NCI-H2107 treated with DMSO at 0.1 percent for 48 hours (cell line): ENCODE results near the gene PDE3A.
"Not testable (repeated sequence)": the region's sequence is repeated elsewhere in the genome, so short reads cannot be mapped to it uniquely, and the experiment has no call there.

ENCODE experiments used
- DNase-seq: peaks from one replicate; lab custom pipeline; 2025; ENCODE audit not compliant: unreplicated experiment; lab: John Stamatoyannopoulos, UW

Gene PDE3A

DNA sequence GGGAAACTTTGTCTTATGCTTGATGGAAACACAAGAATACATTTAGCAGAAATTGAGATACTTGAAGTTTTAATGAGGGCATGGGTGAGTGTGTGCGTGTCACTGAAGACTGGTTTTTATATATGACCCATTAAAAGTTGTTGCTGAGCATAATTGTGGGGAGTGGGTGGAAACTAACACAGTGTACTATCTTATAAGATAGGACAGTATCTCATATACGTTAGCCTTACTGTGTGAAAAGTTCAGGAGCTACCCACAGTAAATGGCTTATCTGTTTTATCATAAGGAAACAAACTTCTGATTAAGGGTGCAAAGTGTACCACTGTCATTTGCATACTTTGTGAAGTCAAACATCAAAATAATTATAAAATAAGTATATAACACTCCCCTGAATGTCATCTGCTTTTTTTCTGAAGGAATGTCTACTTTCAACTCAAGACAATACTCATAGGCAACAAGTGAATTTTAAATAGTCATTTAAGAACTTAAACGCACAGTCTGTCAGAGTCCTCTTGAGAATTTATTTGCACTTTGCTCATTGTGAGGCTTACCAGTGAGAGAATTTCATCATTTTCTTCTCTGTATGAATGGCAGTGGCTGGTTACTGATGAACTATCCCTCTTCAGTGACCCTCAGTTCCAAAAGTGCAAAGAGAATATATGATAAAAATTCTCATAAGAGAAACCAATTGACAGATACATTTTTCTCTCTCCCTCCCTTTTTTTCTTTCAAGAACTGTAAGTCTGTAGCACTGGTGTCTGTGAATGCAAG, 4.2 kb downstream of the PDE3A start:
- DNase-seq = no peak

DNA sequence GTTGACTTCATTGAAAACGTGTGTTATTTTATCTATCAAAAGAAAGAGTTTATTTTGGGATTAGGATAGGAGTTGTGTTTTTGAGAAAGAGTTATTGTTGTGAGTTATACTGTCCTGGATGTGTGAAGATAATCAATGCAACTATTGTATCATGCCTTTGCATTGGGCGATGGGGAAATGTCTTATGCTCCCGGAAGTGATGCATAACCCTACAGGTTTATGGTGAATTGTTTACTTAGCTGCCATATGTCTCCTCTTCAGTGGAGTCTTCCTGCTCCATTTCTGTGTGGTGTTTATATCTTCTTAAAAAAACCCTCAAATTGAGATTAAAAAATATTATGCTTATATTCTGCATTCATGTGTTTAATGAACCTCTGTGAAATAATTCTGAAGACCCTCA, 6.5 kb downstream of the PDE3A start:
- no peak for DNase-seq

DNA sequence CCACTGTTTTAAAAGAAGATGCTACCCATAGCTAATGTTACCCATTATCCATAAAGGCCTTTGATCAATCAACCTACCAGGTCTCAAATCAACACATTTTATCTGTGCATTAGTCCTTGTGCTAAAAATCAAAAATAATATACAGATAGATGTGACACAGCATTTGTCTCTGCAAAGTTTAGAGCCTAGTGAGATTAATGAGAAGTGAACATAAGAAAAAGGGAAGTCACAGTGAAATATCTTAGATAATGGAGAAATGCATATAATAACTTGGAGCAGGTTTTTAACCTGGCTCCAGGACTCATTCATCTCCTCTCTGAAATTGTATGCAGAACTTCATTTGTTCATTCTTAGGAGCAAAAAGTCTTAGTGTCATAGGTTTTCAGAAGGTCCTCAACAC, 7.2 kb downstream of the PDE3A start:
- DNase-seq = no peak

DNA sequence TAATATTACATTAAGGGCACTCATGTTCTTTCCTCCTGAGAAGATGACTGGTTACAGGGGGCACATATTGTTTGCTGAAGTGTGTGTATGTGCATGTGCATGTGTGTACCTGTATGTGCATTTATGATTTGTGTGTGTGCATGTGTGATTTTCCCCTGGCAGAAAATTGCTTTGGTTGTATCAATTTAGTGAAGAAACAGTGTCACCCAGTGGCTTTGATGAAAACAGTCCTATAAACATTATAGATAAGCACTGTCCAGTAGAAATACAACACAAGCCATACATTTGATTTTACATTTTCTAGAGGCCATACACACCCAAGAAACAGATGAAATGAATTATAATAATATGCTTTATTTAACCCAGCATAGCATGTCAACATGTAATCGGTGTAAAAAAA, 8.6 kb downstream of the PDE3A start:
- no peak for DNase-seq

DNA sequence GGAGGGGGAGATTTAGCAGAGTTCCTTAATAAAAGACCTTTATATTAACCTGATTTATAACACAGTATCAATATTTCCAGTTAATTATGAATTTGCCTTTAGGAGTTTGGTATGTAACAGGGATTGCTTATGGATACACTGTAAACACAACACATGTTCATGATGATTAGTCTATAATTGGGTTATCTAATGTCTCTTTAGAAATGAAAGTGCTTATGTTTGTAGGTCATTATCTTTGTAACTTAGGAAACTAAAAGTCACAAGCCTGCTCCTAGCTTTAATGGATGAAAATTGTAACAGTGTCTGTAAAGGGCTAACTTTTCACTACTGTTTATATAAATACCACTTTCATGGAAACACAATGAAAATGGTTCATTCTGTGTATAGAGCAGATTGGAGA, 9.4 kb downstream of the PDE3A start:
- DNase-seq = no peak

DNA sequence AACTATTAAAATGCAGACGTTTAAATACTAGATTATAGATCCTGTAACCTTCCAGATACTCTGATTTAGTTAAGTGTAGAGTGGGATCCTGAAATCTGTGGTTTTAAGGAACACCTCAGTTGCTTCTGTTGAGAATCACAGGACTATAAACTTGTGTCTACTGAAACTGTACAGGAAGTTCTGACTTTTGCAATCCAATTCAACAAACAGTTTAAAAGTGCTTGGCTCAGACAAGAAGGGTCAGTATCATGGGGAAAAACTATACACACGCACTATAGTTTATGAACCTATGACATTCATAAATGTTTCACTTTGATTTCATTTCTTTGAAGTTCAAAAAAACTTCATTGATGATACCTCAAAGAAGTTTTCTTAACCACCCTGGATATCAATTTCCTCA, 13.8 kb downstream of the PDE3A start:
- DNase-seq = no peak

GRCh38 chr12:20383612-20384011, 15.3 kb downstream of the PDE3A start:
- no peak for DNase-seq

DNA sequence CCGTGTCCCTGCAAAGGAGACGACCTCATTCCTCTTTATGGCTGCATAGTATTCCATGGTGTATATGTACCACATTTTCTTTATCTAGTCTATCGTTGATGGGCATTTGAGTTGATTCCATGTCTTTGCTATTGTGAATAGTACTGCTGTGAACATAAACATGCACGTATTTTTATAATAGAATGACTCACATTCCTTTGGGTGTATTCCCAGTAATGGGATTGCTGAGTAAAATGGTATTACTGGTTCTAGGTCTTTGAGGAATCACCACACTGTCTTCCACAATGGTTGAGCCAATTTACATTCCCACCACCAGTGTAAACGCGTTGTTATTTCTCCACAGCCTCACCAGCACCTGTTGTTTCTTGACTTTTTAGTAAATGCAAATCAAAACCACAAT, 16.5 kb downstream of the PDE3A start:
- not testable (repeated sequence) for DNase-seq

- no peak for DNase-seq
Observed at GRCh38 chr12:20390846-20391245, 22.5 kb downstream of the PDE3A start.

- no peak for DNase-seq
Observed at GRCh38 chr12:20392339-20392738, 24.0 kb downstream of the PDE3A start.

DNA sequence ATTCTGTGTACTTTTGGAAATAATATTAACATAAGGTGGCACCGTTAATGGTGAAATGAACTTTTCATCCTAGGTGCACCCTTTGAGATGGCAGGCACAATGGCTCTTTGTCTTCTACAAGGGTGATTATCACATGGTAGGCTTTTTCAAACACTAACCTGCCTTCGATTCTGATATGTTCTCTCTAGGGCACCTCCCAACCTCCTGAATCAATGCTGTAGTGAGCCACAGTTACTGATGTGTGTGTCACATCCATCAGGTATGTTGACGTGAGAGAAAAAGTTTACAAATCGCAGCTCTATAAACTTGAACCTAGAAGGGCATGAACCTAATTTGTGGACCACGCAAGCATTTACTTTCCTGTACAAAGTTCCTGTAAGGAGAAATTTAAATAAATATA, 25.4 kb downstream of the PDE3A start:
- DNase-seq = no peak

DNA sequence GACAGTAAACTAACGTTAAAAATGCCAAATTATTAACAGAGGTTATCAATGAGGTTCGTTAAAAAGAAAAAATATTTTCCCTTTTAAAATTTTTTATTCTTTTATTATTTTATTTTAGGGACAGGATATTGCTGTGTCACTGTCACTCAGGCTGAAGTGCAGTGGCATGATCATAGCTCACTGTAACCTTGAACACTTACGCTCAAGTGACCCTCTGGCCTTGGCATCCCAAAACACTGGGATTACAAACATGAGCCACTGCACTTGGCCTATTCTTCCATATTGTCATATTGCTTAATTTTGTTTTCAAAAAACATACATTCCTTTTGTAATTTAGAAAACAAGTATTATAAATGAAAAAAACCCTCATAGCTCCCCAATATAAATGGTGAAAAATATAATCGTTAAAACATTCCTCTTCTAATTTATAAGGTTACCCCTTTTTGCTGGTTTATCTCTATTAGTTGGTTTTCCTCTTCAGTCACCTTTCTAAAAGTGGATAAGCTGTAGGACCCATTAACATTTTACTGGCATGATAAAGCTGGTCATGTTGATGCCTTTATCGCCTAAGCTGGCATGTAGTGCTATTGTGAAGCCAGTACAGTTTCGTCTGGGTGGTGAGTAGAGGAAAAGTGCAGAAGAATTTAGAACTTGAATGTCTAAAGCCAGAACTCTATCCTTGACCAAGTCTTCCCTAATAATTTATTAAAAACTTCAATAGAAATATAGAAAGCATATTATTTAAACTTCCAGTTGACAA, 27.6 kb downstream of the PDE3A start:
- no peak for DNase-seq

DNA sequence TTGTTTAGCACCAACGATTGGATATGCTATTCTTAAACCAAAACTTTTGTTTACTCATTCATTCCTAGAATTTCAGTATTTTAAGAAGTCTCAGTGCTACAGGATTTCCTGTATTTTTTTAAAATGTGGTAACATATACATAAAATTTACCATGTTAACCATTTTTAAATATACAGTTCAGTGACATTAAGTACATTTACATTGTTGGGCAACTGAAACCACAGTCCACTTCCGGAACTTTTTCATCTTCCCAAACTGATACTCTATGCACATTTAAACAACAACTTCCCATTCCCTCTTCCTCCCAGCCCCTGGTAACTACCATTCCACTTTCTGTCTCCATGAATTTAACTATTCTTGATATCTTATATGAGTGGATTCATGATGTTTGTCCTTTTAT, 30.3 kb downstream of the PDE3A start:
- DNase-seq = no peak

- no peak for DNase-seq
Observed at GRCh38 chr12:20400003-20400402, 31.7 kb downstream of the PDE3A start.

GRCh38 chr12:20403230-20403629, 34.9 kb downstream of the PDE3A start:
- no peak for DNase-seq

DNA sequence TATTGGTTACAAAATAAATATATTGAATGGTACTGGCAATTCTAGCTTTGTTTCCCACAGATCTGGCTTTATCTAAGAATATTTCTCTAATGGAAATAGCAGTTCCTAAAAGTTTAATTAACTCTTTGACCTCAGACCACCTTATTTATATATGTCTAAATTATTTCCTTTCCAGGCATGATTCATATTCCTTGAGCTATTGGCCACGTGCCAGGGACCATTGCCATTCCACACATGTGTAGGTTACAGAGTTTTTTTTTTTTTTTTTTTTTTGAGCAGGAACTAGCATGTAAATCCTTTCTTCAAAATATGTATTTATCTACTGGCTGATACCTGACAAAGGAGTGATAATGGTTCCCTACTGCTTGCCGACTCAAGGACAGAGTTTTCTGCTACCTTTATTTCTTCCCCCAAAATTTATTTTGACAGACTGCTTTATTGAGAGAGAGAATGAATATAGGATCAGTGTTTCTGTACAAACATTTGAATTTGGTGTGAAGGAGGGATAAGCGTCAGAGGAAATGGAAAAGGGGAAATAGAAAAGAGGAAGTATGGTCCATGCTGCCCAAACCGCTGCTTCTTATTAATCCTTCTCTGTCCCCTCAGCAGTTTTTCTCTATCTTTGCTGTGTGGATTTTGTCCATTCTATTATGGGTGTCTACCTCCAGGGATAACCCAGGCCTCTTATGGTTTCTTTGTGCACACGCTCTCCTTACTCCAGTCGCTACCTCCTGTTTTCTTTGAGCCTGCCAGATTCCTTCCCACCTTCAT, 36.4 kb downstream of the PDE3A start:
- no peak for DNase-seq

GRCh38 chr12:20409607-20410377, 41.5 kb downstream of the PDE3A start:
- DNase-seq = no peak

DNA sequence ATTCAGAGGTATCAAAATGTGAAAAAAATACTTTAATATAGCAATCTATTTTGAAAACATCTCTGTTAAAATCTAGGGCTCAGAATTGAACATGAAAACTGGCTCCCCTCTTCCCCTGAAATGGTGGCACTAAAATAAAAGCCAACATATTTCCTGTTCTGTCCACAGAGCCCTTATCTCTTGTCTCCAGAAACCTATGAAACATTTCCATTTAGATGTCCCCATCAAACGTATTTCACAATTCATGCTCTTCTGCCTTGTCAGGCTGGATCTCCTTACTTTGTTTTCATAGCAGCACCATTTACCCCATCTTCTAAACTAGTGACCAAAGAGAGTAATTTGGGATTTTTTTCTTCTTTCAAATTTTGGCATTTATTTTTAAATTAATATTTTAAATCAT, 42.4 kb downstream of the PDE3A start:
- DNase-seq = no peak

DNA sequence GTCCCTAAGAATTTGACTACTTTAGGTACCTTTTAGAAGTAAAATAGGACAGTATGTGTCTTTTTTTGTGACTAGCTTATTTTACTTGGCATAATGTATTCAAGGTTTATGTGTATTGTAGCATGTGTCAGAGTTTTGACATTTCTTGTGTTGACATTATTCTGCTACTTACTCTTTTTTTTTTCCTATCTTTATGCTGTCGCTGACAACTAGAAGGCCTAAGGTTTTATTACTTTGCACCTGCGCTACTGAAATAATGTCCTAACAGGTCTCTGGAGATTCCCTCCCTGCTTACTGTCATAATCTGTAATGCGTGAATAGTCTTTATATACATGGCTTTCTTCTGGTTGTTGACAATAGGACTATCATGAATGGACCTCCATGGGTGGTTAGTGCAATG, 43.0 kb downstream of the PDE3A start:
- no peak for DNase-seq

- no peak for DNase-seq
Observed at GRCh38 chr12:20415028-20415427, 46.7 kb downstream of the PDE3A start.

GRCh38 chr12:20415641-20416040, 47.3 kb downstream of the PDE3A start:
- no peak for DNase-seq
